T-helper 22 cell (primary cell): ENCODE measurements around the gene PAGE4.

Experiments
- DNase-seq: peaks from one replicate; pipeline ENCODE4 v3.0.0-alpha.2; 2020; ENCODE audit warnings: low read depth

PAGE4 gene

DNA sequence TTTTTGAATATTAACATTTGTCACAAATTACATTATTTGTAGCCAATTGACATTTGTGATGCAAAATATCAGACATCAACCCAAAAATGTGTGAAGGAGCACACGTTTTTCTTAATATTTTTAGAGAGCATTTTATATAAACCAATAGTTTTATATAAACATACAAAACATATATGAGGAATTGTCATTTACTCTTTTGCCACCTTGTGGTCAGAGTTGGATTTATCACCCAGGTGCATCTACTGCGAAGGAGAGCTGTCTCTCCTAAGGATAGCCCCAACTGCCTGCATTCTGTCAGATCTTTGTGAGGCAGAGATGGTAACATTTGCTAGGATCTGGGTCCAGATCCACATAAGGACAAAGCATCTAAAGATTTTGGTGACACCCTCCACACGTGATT lies 47.6 kb downstream of the PAGE4 start:
- no peak for DNase-seq

GRCh38 chrX:49877397-49878101 lies 48.4 kb downstream of the PAGE4 start:
- no peak for DNase-seq

- no peak for DNase-seq
These were observed 49.2 kb downstream of the PAGE4 start for GRCh38 chrX:49878128-49878833.

DNA sequence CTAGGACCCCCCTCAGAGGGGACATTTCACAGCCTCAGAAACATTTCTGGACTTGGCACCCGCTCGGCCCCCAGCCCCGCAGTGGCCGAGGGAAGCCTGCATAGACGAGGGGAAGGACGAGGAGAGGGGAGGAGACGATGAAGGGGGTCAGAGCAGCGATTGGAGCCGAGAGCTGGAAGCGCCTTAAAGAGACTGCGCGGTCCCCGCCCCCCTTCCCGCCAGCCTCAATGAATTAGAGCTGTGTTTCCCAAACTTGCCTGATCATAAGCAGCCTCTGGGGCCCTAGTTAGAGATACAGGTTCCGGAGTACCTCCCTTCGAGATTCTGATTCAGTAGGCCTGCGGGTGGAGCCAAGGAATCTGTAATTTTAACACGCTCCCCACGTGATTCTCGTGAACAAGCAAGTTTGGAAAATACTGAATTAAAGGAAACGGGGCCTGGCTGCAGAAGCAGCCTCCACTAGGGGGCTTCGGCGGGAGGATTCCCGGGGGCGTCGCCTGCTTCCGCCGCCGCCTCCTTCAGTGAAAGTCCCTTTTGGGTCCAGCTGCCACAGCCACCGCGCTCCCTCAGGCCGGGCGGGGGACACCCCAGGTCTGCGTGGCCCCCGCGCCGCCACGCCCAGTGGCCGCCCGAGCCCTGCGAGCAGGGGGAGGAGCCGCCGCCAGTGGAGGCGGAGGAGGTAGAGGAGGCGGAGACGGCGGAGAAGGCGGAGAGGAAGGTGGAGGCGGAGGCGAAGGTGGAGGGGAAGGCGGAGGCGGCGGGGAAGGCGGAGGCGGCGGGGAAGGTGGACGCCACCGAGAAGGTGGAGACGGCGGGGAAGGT lies 49.9 kb downstream of the PAGE4 start, which contains the start of gene USP27X:
USP27X (plus strand) TSS at position 651 of the 822 bp plus-strand sequence. CDS start 824 bp downstream, outside the sequence.
- peak; percentile 75 for DNase-seq

DNA sequence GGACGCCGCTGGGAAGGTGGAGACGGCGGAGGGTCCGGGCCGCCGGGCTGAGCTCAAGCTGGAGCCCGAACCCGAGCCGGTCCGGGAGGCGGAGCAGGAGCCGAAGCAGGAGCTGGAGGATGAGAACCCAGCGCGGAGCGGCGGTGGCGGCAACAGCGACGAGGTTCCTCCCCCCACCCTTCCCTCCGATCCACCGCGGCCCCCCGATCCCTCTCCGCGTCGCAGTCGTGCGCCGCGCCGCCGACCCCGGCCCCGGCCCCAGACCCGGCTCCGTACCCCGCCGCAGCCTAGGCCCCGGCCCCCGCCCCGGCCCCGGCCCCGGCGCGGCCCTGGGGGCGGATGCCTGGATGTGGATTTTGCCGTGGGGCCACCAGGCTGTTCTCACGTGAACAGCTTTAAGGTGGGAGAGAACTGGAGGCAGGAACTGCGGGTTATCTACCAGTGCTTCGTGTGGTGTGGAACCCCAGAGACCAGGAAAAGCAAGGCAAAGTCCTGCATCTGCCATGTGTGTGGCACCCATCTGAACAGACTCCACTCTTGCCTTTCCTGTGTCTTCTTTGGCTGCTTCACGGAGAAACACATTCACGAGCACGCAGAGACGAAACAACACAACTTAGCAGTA lies 50.7 kb downstream of the PAGE4 start:
- DNase-seq, result no peak

GRCh38 chrX:49880668-49881067 lies 51.6 kb downstream of the PAGE4 start:
- no peak for DNase-seq
